Stimulated activated naive CD8-positive, alpha-beta T cell treated with anti-CD3 and anti-CD28 coated beads, Interleukin-15, amount 100 ng/mL, for 72 hours (primary cell): Measurements from ENCODE around the gene PSENEN.

Experiments
- ATAC-seq: fragments of 150-1000 bp; cut with Tn5 transposase; 2 replicates; pipeline ENCODE4 v1.10.0; 2021; ENCODE audit warnings: mild to moderate bottlenecking, moderate library complexity
- DNase-seq, 2 donors: peaks; one replicate each; pipeline ENCODE4 v3.0.0; 2021 to 2022
- H3K27ac Mint-ChIP-seq, 2 donors: one replicate each; pipeline ENCODE4 v1.8.0; 2022; ENCODE audit warnings: mild to moderate bottlenecking in 2 of 2, mixed read lengths in 2 of 2, moderate library complexity in 2 of 2
- H3K27me3 Mint-ChIP-seq: one replicate; pipeline ENCODE4 v1.8.0; 2022; ENCODE audit warnings: mixed read lengths
- H3K4me1 Mint-ChIP-seq: one replicate; pipeline ENCODE4 v1.8.0; 2022; ENCODE audit warnings: mild to moderate bottlenecking, mixed read lengths
- H3K4me3 Mint-ChIP-seq, 2 donors: one replicate each; pipeline ENCODE4 v1.8.0; 2022; ENCODE audit warnings: mild to moderate bottlenecking in 2 of 2, mixed read lengths in 2 of 2, moderate library complexity in 1 of 2
- H3K9me3 Mint-ChIP-seq, 2 donors: one replicate each; pipeline ENCODE4 v1.8.0; 2022; ENCODE audit warnings: mixed read lengths in 2 of 2

Gene PSENEN

GRCh38 chr19:35738887-35739229 lies 6.6 kb upstream of the PSENEN start:
- Mint-ChIP-seq H3K4me3 (peak overlapping the region in 1 of 2 donors; percentile 62), H3K4me1 (peaks cover 65% of the 10 kb centered on the region)
- no peak for ATAC-seq

DNA sequence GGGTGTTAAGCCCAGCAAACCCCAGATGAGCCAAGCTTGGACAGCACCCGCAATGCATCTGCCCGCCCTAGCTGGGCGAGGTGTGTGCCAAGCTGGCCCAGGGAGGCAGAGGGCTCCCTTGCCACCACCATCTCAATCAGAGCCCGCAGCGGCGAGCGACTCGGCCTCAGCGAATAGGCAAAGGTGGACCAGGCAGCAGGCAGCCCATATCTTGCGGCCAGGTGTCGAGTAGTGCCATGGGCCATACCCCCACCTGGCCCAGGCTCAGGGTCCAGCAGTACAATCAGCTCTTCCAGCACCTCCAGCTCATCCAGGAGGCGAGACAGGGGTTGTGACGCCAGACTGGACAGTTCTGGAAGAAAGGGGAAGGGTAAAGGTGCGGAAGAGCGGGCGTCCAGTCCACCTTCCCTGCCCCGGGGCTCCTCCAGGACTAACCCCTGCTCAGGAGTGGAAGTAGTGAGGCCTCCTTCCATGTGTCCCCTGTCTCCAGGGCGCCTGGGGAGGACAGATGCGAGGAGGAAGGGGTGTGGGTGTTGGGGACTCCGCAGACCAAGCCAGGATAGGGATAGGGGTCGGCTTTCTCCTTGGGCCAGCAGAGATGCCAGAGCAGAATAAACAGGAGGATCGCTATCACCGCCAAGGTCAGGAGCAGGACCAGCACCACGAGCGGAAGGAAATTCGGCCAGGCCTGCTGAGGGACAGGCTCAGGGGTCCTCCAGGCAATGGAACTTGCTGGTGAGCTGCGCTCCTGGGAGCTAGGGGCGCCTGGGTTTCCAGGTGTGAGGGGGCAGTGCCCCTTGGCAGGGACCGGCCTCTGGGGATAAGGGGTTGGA lies 6.0 kb upstream of the PSENEN start:
- peaks cover 68% of the 10 kb centered on the region for H3K4me1 Mint-ChIP-seq
- DNase-seq, result no peak
- peak overlapping the region; percentile 48 to 62 for H3K4me3 Mint-ChIP-seq
- no peaks in the 10 kb centered on the region for H3K27me3 Mint-ChIP-seq
- ATAC-seq, result no peak
- H3K27ac Mint-ChIP-seq, result peak overlapping the region in 1 of 2 donors; percentile 95
- H3K9me3 Mint-ChIP-seq, result no peaks in the 10 kb centered on the region

More at GRCh38 chr19:35738887-35739229, 6.6 kb upstream of the PSENEN start:
- no peaks in the 10 kb centered on the region for H3K9me3 Mint-ChIP-seq
- no peaks in the 10 kb centered on the region for H3K27me3 Mint-ChIP-seq
- no peak for DNase-seq
- H3K27ac Mint-ChIP-seq, result peak overlapping the region in 1 of 2 donors; percentile 77

DNA sequence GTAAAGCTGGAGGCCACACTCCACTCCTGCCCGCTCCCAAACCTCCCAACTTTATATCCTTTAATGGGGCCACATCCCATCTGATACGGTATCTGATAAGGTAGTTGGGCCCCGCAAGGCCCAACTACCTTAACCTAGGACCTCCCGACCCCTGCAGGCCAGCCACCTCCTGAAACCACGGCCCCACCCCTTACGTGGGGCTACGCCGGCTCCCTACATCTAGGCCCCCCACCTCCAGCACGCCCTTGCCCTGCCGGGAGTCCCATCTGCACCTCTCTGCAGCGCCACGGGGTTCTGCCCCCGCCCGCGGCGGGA lies 5.4 kb upstream of the PSENEN start:
- H3K4me3 Mint-ChIP-seq, result peak overlapping the region; percentile 95 to 100
- peak overlapping the region in 1 of 2 donors; percentile 97 for H3K27ac Mint-ChIP-seq
- H3K27me3 Mint-ChIP-seq, result no peaks in the 10 kb centered on the region
- no peaks in the 10 kb centered on the region for H3K9me3 Mint-ChIP-seq
- peaks cover 64% of the 10 kb centered on the region for H3K4me1 Mint-ChIP-seq
- DNase-seq (no peak), ATAC-seq (peak; percentile 38)

DNA sequence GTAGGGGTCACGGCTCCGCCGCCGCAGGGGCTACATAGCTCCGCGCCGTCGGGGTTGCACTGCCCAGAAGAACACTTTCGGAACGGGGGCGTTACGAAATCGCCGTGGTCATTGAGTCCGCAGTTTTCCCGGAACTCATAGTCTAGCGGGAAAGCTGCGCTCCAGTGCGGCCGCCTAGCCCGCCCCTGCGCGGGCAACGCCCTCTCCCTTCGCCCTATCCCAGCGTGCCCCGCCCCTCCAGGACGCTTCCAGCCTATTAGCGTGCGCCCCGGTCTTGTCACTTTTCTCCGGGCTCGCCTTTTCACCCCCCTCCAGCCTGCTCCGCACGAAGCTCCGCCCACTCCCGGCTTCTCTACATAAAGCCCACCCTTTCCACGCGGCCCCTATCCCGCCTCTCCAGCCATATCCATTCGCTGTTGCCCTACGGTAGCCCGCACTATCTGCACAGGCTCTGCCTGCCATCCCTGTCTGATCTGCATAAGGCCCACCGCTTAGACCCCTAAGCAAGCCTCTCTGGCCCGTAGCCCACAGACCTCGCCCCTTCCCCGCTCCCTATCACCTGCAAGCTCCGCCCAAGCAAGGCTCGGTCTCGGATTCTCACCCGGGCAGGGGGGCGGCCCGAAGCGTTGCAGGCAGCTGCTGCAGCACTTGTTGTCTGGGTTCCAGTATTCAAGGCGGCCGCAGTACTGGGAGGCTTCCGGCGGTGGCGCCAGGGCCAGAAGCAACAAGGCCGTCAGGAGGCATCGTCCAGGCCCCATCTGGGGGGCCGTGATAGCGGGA lies 4.8 kb upstream of the PSENEN start:
- H3K4me1 Mint-ChIP-seq, result peaks cover 62% of the 10 kb centered on the region
- no peaks in the 10 kb centered on the region for H3K27me3 Mint-ChIP-seq
- H3K27ac Mint-ChIP-seq, result peak overlapping the region; percentile 94 to 97
- peak overlapping the region; percentile 95 to 100 for H3K4me3 Mint-ChIP-seq
- no peaks in the 10 kb centered on the region for H3K9me3 Mint-ChIP-seq
- ATAC-seq (peak; percentile 79), DNase-seq (peak; percentile 97 to 98)

DNA sequence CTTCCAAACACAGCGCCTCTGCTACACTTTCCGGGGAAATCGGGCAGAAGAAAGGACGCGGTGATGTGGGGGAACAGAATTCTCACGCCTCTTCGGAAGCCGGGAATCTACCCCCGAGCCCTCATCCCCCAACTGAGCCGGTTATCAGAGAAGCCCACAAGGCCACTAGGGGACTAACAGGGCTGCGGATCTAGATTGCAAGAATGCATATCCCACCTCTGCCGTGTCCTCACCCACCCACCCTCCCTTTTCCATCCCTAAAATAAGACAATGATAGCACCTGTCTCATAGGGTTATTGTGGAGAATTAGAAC lies 4.3 kb upstream of the PSENEN start:
- Mint-ChIP-seq H3K27ac (peak overlapping the region; percentile 94 to 97), H3K4me3 (peak overlapping the region; percentile 97 to 100), H3K4me1 (peaks cover 65% of the 10 kb centered on the region), H3K27me3 (no peaks in the 10 kb centered on the region), H3K9me3 (no peaks in the 10 kb centered on the region)
- DNase-seq, result no peak
- ATAC-seq, result peak; percentile 2

DNA sequence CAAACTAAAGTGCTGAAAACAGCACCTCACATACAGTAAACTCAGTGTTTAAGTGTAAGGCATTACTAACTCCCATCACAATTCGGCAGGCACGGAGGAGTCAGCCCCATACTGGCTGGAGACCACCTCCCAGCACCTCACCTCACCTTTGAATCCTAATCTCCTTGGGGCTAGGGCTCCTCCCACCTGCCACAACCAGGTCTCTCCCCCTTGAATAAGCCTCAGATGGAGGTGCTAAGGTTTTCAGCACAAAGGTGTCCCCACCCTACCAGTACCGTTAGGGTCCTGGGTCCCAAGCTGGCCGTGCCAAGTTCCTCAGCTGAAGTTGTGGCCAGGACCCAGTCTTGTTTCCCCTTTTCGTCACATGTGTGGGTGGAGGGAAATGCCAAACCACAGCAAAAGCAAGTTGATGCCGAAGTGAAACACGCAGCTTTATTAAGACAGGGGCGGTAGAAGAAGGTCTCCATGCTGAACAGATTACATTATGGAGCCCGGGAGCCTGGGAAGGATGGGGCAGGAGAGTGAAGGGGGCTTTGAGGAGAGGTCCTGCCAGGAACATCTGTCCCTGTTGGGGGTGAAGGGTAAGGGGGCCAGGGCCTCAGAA lies 3.2 kb upstream of the PSENEN start, which contains the start of gene IGFLR1:
TSS of gene IGFLR1 (minus strand) at position 332 of the 604 bp plus-strand sequence. CDS start 1,272 bp downstream, outside the sequence.
- peak; percentile 1 for ATAC-seq
- Mint-ChIP-seq H3K4me3 (peak within 1 kb of the TSS; percentile 97 to 100), H3K27me3 (no peaks in the 10 kb centered on the region), H3K9me3 (no peaks in the 10 kb centered on the region), H3K27ac (peak within 1 kb of the TSS; percentile 99), H3K4me1 (peaks cover 63% of the 10 kb centered on the region)
- peak; percentile 82 to 85 for DNase-seq

DNA sequence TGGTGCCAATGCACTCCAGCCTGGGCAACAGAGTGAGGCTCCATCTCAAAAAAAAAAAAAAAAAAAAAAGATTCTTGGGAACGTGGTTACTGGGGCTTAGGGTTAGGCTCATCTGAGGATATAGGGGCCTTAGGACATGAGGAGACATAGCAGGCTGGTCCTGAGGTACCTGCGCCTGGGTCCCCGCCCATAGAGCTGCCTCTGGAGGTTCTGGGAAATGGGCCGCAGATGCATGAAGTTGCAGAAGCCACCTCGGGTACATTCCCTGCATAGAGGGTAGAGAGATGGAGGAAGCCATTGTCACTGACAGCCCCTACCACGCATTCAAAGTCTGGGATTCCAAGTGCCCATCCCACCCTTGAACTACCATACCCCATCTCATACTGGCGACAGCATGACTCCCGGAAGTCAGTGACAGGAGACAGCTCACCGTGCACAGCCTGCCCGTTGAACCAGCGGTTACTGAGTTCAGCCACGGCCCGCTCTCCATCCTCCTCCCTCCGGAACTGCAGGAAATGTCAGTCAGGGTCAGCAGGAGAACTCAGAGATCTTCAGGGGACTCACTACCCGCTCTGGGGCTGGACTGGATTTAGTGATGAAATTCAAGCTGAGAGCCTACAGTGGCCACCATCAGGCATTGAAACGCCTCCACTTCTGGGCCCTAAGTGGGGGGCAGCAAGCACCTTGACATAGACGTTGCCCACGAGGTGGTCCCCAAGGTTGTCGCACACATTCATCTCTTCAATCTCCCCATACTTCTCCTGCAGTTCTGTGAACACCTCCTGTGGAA lies 1.6 kb upstream of the PSENEN start:
- Mint-ChIP-seq H3K4me3 (peak overlapping the region; percentile 97 to 100), H3K27me3 (no peaks in the 10 kb centered on the region), H3K9me3 (no peaks in the 10 kb centered on the region), H3K4me1 (peaks cover 65% of the 10 kb centered on the region), H3K27ac (peak overlapping the region; percentile 99 to 100)
- no peak for DNase-seq
- no peak for ATAC-seq

DNA sequence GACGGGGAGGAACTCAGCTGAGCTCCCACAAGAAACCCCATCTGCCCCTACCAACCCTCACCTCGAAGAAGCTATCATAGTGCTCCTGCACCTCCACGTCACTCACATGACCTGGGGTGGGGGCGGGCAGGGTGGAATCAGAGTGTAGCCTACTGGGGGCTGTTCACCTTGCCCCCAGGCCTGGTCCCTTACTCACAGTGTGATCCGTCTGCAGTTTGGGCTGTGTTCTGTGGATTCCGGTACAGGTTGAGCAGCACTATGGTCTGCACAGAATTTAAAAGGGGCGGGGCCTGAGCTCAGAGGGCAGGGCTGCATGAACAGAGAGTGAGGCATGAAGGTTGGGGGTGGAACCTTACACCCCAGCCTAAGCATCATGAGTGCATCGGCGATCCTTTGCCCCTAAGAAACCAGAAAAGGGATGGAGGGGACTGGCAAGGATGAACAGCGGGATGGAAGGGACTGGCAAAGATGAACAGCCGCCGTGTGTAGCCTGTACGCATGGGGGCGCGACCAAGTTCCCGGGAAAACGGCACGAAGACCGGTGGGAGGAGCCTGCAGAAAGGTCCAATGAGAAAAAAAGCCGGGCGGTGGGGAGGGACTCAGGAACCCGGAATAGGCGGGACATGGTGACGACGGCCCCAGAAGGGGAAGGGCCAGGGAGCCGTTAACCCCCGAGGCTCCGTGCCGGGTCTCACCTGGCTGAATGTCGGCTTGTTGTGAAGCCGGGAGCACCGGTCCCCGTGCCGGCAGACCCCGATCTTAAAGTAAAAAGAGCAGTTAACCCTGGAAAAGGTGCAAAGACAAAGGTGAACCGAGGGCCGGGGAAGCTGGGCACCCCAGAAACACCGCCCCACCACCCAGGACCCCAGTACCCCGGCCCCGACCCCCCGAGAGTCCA lies 772 bp upstream of the PSENEN start:
- no peaks in the 10 kb centered on the region for H3K9me3 Mint-ChIP-seq
- H3K4me1 Mint-ChIP-seq, result peaks cover 65% of the 10 kb centered on the region
- peak overlapping the region; percentile 99 to 100 for H3K27ac Mint-ChIP-seq
- ATAC-seq, result peak; percentile 62
- H3K27me3 Mint-ChIP-seq, result no peaks in the 10 kb centered on the region
- peak overlapping the region; percentile 97 to 100 for H3K4me3 Mint-ChIP-seq
- DNase-seq, result peak; percentile 91

DNA sequence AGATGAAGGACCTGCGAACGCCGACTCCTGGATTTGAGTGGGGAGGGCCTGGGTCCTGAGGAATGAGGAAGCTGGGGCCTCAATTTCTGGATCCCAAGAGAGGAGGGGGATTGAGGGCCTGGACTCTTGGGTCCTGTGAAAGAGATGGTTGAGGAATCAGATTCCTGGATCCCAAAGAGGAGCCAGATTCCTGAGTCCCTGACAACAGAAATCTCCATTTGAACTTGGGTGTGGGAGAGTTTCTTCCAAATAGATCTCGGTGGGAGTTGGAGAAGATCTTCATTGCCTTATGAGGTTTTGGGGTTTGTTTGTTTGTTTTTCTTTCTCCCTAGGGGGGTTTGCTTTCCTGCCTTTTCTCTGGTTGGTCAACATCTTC lies 624 bp downstream of the PSENEN start:
- H3K27ac Mint-ChIP-seq, result peak overlapping the region; percentile 99 to 100
- ATAC-seq (no peak), DNase-seq (no peak)
- H3K4me1 Mint-ChIP-seq, result peaks cover 70% of the 10 kb centered on the region
- peak overlapping the region; percentile 97 to 100 for H3K4me3 Mint-ChIP-seq
- no peaks in the 10 kb centered on the region for H3K27me3 Mint-ChIP-seq
- no peaks in the 10 kb centered on the region for H3K9me3 Mint-ChIP-seq

DNA sequence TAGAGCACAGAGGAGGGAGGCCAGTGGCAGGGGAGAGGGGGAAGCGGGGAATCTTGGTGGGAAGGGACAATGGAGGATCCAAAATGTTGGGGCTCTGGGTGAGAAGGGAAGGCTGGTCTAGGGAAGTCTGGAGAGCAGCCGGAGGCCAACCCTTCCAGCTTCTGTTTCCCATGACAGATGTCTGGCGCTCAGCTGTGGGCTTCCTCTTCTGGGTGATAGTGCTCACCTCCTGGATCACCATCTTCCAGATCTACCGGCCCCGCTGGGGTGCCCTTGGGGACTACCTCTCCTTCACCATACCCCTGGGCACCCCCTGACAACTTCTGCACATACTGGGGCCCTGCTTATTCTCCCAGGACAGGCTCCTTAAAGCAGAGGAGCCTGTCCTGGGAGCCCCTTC lies 1.1 kb downstream of the PSENEN start:
- no peak for ATAC-seq
- H3K4me1 Mint-ChIP-seq, result peaks cover 70% of the 10 kb centered on the region
- no peaks in the 10 kb centered on the region for H3K9me3 Mint-ChIP-seq
- no peaks in the 10 kb centered on the region for H3K27me3 Mint-ChIP-seq
- H3K27ac Mint-ChIP-seq, result peak overlapping the region; percentile 88 to 99
- DNase-seq, result no peak
- peak overlapping the region; percentile 97 to 100 for H3K4me3 Mint-ChIP-seq

- Mint-ChIP-seq H3K9me3 (no peaks in the 10 kb centered on the region), H3K27ac (peak within 1 kb of the TSS; percentile 90 to 99), H3K4me1 (peaks cover 59% of the 10 kb centered on the region), H3K4me3 (peak within 1 kb of the TSS; percentile 86 to 100), H3K27me3 (no peaks in the 10 kb centered on the region)
- ATAC-seq (peak; percentile 83), DNase-seq (peak; percentile 97 to 99)
Observed at GRCh38 chr19:35748106-35749020, 2.9 kb downstream of the PSENEN start, which contains the start of gene LIN37. LIN37 (plus strand) TSS chr19:35748576; CDS start chr19:35748725, 149 bp downstream.

- Mint-ChIP-seq H3K4me1 (peaks cover 53% of the 10 kb centered on the region), H3K27me3 (no peaks in the 10 kb centered on the region), H3K27ac (no peak overlapping the region), H3K9me3 (no peaks in the 10 kb centered on the region), H3K4me3 (peak overlapping the region; percentile 39 to 86)
- DNase-seq (no peak), ATAC-seq (no peak)
Observed at GRCh38 chr19:35750167-35750566, 4.7 kb downstream of the PSENEN start.

GRCh38 chr19:35751839-35752745 lies 6.6 kb downstream of the PSENEN start:
- ATAC-seq (no peak), DNase-seq (no peak)
- Mint-ChIP-seq H3K4me3 (no peak overlapping the region), H3K27me3 (peaks cover 13% of the 10 kb centered on the region), H3K4me1 (peaks cover 53% of the 10 kb centered on the region), H3K27ac (peak overlapping the region in 1 of 2 donors; percentile 73), H3K9me3 (no peaks in the 10 kb centered on the region)
